Occipital lobe (tissue), 2 donors: ENCODE results near the gene PRR16. TPM values are rescaled to one million over a fixed set of nuclear protein-coding genes. Genes with fewer than 3 reads are reported as not detected.

ENCODE experiments used
- DNase-seq: peaks from one replicate; lab custom pipeline; 2025; lab: John Stamatoyannopoulos, UW
- total RNA-seq: library from RNA; depleted of rRNA; stranded (reverse); fragments of >200 nt; gene quantifications from one replicate; pipeline ENCODE4 v1.2.3, GENCODE V29; 2014

Gene PRR16
- total RNA-seq, 1 donor from 2014 or later = 6.1 TPM

DNA sequence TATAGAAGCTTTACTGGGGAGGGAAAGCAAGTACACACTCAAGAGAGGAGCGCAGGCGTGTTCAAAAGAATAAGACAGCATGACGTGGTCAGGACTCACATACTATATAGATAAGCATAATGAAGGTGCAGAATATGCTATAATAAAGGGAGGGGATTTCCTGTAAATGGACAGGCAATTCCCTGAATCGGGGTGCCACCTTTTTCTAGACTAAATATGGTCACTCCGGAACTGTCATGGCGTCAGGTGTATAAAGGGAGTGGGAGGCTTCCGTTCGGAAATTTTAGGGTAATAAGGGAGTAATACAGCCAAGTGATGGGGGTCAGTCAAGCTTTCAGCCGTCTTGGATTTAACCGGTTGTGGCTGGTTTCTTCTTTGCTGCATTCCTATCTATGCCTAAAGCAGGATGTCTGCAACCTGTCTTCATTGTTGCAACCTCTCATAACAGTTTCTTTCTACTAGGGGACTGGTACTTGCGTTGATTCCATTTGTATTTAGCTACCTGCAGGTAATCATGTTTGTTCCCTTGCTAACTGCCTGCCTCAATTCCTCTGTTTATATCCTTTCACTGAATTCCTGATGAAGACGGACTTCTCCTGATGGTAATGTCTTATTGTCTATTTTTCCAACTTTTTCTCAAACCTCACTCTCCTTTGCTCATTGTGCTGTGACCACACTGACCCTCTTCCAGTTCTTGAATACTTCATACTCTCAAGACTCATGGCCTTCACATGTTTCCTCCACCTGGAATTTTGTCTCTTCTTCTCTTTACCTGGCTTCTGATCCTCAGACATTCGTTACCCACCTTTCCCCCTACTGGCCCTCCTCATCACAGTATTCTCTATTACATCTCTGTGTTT is 48.9 kb downstream of the PRR16 start:
- DNase-seq = no peak

DNA sequence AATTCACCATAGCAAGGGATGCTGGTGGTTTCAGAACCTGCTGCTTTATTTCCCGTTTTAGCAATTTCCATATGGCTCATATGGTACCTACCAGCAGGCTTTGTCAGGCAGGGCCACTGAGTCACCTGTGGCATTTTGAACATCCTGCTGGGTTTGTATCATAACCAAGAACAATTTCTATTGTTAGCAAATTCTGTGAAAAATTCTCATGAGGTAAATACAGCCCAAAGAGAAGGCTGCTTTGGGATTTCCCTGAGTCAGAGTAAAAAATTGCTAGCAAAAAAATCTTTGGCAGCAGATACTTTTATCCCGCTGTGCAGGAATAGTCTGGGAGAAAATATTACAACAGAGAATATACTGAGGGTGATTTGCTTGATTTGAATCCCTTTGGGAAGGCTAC is 52.7 kb downstream of the PRR16 start:
- no peak for DNase-seq

GRCh38 chr5:120517607-120518252 is 53.6 kb downstream of the PRR16 start:
- no peak for DNase-seq

DNA sequence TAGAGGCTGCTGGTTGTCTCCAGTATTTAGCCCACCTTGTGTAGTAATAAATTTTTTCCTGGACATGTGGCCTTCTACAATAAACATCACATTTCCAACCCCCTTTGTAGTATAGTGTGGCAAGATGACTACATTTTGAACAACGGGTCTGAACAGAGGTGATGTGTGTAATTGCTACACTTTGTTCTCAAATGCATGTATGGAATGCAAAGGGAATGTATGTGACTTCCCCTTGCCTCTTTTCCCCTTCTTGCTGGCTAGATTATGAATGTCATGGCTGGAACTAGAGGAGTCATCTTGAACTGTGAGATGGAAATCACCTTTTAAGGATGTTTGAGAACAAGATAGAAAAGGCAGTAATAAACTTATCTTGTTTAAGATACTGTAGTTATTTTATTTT is 54.5 kb downstream of the PRR16 start:
- DNase-seq = no peak

DNA sequence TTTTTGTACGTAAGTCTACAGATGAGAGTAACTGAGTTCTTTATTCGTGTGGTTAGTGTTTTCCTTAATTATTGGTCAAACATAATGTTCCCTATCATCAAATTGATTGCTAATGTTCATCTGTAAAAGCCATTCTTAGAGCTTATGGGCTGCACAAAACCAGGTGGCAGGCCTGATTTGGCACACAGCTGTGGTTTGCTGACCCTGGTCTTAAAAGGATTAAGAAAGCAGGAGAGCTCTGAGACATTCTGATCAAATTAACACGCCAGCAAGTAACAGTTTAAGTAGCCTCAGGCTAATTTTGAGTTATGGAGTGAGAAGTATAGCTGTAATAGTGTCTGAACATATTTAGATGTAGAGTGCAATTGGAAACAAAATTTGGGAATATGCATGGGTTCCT is 63.2 kb downstream of the PRR16 start:
- no peak for DNase-seq

- DNase-seq = no peak
Measured at GRCh38 chr5:120528609-120529008, 64.5 kb downstream of the PRR16 start.

- no peak for DNase-seq
Measured at GRCh38 chr5:120529386-120529785, 65.3 kb downstream of the PRR16 start.

DNA sequence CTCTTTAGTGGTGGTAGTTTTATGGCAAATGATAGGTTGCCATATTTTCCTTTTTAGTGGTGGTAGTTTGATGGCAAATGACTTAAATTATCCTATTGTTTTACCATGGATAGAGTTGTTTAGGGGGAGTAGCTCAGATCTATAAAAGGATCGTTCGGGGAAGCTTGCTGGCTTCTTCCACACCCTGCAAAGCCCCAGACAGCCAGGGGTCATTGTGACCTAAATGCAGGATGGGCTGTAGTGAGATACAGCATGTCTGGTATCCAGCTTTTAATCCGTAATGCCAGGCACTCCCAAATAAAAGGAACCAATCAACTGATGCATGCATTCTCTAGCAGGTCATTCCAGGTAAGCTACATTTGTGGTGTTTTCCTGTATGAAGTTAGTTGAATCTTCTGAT is 67.1 kb downstream of the PRR16 start:
- no peak for DNase-seq

- DNase-seq = no peak
Measured at GRCh38 chr5:120532835-120533234, 68.7 kb downstream of the PRR16 start.

DNA sequence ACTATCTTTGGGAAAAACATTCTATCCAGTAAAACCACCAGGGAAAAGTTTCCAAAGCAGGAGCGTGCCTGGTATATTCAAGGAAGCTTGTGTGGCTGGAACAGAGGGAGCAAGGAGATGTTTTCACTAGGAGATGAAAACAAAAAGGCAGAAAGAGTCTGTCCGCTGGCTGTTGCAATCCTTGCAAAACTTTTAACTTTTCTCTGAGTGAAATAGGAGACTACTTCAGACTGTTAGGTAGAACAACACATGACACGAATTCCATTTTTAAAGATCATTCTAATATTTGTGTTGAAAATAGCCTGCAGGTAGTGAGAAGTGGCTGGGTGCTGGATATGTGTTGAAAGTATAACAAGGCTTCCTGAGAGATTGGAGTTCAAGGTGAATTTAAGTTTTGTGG is 69.5 kb downstream of the PRR16 start:
- no peak for DNase-seq

DNA sequence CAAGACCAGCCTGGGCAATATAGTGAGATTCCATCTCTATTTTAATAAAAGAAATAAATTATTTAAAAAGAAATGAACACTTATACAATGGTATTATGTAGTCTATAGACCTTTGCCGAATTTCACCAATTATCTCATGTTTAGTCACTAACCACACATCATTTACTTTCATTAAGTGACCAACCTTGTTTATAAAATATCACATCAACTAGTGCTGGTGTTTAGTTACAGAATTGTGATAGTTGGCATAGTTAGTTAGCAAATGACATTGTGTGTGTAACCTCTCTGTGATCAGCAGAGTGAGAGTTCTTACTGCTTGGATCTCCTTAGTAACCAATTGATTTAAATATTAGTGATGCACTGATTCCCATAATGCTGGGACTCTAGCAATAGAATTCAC is 71.8 kb downstream of the PRR16 start:
- no peak for DNase-seq

DNA sequence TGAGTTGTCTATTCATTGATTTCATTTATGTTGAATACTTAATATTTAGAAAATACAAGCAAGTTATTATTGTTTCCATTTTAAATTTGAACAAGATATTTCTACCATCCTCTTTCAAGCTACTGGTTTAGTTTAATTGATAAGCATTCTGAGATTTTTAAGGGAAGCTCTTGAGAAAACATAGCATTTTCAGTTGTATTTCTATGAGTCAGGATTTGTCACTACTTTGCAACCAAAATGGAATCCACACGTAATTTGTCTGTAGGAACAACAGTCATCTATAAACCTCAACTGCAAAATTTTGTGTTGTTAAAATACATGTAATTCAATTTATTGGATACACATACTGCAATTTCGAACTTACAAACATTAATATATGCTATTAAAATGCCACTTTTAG is 74.0 kb downstream of the PRR16 start:
- DNase-seq = no peak

DNA sequence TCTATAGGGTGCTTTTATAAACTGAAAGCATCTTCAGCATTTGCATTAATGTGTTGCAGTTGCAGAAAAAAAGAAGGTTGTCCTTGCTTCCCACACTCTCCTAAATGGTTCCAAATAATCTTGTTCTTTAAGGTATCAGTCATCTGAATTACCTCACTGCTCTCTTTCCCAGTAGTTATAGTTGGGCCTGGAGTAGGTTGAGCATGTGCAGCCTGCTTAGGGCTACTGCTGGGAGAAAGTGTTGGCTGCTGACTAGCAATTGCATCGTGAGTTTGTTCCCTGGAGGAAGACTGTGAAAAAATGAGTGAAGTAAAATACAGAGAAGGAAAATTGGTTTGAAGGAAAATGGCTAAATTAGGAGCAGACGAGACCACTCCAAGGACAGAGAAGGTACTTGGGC is 74.5 kb downstream of the PRR16 start:
- DNase-seq = no peak

GRCh38 chr5:120539471-120539870 is 75.4 kb downstream of the PRR16 start:
- DNase-seq = no peak

- no peak for DNase-seq
Measured at GRCh38 chr5:120540097-120540496, 76.0 kb downstream of the PRR16 start.

DNA sequence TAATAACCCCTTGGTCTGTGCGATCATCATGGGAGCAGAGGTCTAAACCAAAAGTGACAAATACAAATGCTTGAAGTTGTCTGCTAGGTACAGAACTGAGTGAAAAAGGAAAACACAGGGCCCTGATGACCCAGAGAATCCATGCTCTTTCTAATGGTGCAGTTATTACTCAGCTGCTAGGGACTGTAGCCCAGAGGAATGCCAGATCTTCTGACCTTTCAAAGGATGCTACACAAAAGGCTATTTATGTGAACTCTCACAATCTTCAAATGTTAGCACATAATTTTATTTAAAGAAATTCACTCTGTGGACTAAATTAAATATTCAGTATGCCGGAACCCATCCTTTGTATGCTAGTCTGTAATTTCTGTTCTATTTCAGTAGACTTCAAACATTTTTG is 79.9 kb downstream of the PRR16 start:
- DNase-seq = no peak

- DNase-seq = no peak
Measured at GRCh38 chr5:120545007-120545406, 80.9 kb downstream of the PRR16 start.

DNA sequence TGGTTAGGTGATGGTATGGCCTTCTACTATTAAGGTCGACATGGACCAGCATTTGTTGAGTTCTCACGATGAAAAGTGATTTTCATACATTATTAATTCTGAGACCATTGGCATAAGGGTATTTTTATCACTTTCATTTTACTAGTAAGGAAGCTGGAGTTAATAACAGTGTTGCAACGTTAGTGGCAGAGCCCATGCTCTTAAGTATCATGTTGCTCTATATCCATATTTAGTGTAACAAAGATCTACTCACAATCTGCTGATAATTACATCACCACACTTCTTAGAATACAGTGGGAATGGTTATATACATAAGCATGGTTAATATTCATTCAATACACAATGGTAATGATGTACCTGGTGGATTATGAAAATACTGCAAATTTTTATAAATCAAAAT is 81.9 kb downstream of the PRR16 start:
- no peak for DNase-seq

DNA sequence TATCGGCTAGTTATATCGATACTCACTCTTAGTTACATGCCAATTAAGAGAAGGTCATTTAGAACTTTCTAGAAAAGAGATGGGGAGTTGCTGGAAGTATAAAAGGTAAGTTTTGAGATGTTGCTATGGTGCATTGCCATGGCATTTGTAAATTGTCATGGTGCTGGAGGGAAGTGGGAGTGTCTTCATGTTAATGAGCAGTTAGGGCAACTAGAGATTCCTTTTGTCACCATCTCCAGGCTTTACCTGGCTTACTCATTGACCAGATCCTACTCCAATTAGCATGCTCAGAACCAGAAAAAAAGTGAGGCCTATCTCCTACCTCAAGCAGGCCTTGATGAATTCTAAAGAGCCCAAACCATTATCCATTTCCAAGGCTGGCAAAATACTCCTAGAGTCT is 82.8 kb downstream of the PRR16 start:
- no peak for DNase-seq

GRCh38 chr5:120550358-120550757 is 86.3 kb downstream of the PRR16 start:
- DNase-seq = no peak

GRCh38 chr5:120552638-120553037 is 88.5 kb downstream of the PRR16 start:
- DNase-seq = no peak

- no peak for DNase-seq
Measured at GRCh38 chr5:120555345-120555744, 91.2 kb downstream of the PRR16 start.

- DNase-seq = no peak
Measured at GRCh38 chr5:120564013-120564412, 99.9 kb downstream of the PRR16 start.
